Prostate gland (tissue), 2 donors: ENCODE measurements around the gene GDPD4.

Experiments used
- POLR2A ChIP-seq: fragments of 450-650 bp; IDR thresholded peaks from one replicate; pipeline ENCODE4 v1.6.1; 2016; ENCODE audit warnings: antibody characterized with exemption, mild to moderate bottlenecking
- POLR2AphosphoS5 ChIP-seq: sonication (generic); formaldehyde crosslinking; IDR thresholded peaks from one replicate; pipeline ENCODE4 v1.6.1; 2017; ENCODE audit warnings: antibody characterized with exemption
- TF ChIP-seq, protein P1 (sequence below), 4 experiments: fragments of 200-600 bp in 2 of 4; fragments of 450-650 bp in 2 of 4; sonication (generic) in 2 of 4; IDR thresholded peaks; 1 replicate in 3 of 4; 2 replicates in 1 of 4; pipeline ENCODE4 v1.5.1; 2016 to 2019; ENCODE audit warnings: antibody characterized with exemption in 4 of 4, mild to moderate bottlenecking in 2 of 4, moderate library complexity in 2 of 4

- TF ChIP-seq, protein P1, sequence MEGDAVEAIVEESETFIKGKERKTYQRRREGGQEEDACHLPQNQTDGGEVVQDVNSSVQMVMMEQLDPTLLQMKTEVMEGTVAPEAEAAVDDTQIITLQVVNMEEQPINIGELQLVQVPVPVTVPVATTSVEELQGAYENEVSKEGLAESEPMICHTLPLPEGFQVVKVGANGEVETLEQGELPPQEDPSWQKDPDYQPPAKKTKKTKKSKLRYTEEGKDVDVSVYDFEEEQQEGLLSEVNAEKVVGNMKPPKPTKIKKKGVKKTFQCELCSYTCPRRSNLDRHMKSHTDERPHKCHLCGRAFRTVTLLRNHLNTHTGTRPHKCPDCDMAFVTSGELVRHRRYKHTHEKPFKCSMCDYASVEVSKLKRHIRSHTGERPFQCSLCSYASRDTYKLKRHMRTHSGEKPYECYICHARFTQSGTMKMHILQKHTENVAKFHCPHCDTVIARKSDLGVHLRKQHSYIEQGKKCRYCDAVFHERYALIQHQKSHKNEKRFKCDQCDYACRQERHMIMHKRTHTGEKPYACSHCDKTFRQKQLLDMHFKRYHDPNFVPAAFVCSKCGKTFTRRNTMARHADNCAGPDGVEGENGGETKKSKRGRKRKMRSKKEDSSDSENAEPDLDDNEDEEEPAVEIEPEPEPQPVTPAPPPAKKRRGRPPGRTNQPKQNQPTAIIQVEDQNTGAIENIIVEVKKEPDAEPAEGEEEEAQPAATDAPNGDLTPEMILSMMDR (IDR thresholded peaks at IDR 0.05): no peak
- TF ChIP-seq POLR2AphosphoS5 (no peak), POLR2A (no peak)
Measured at GRCh38 chr11:77287615-77288273, 13.7 kb downstream of the GDPD4 start.
